Embryonic facial prominence (tissue), 1 donor: ENCODE measurements around the gene SPOPL.
"Not testable (repeated sequence)": the region's sequence is repeated elsewhere in the genome, so short reads cannot be mapped to it uniquely, and the experiment has no call there.

Experiments used
- DNase-seq: peaks from one replicate; pipeline ENCODE4 v3.0.0-alpha.2; 2016; ENCODE audit errors: extremely low spot score

The SPOPL gene

GRCh38 chr2:138523018-138523672 is 21.6 kb downstream of the SPOPL start:
- DNase-seq = not testable (repeated sequence)

DNA sequence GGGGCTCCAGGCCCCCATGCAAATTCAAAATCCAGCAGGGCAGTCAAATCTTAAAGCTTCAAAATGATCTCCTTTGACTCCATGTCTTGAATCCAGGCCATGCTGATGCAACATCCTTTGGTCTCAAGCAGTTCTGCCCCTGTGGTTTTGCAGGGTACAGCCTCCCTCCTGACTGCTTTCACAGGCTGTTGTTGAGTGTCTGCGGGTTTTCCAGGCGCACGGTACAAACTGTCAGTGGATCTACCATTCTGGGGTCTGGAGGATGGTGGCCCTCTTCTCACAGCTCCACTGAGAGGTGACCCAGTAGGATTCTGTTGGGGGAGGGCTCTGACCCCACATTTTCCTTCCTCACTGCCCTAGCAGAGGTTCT is 22.1 kb downstream of the SPOPL start:
- not testable (repeated sequence) for DNase-seq

DNA sequence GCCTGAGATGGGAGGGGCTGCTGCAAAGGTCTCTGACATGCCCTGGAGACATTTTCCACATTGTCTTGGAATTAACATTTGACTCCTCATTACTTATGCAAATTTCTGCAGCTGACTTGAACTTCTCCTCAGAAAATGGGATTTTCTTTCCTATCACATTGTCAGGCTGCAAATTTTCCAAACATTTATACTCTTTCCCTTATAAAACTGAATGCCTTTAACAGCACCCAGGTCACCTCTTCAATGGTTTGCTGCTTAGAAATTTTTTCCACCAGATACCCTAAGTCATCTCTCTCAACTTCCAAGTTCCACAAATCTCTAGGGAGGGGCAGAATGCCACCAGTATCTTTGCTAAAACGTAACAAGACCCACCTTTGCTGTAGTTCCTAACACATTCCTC is 22.8 kb downstream of the SPOPL start:
- DNase-seq = not testable (repeated sequence)

GRCh38 chr2:138531913-138532312 is 30.3 kb downstream of the SPOPL start:
- no peak for DNase-seq

DNA sequence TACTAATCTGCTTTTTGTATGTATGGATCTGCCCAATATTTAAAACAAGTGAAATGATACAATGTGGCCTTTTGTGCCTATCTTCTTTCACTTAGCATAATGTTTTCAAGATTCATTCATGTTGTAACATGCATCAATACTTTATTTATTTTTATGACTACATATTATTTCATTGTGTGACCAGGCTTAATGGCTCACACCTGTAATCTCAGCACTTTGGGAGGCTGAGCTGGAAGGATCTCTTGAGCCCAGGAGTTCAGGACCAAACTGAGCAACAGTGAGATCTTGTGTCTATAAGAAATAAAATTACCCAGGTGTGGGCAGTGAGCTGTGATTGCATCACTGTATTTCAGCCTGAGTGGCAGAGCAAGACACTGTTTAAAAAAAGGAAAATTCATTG is 33.2 kb downstream of the SPOPL start:
- no peak for DNase-seq

DNA sequence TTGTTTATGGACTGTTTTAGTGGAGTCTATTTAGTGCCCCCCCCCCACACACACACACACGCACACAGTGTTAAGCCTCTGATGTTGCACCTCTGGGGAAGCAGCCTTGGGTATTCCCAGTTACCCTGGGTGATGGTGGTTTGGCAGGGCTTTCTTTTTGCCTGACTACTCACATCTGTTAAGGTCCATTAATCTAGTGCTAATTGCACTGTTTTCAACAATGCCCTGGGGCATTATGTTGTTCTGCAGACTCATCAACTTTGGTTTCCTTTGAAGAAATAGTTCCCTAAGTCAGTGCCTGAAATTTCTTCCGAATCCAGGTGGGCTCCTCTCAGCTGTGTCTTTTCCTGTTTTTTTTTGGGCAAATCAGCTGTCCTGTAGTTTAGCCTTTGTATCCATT is 34.7 kb downstream of the SPOPL start:
- DNase-seq = no peak

- no peak for DNase-seq
These were observed 35.2 kb downstream of the SPOPL start for GRCh38 chr2:138536740-138537139.

DNA sequence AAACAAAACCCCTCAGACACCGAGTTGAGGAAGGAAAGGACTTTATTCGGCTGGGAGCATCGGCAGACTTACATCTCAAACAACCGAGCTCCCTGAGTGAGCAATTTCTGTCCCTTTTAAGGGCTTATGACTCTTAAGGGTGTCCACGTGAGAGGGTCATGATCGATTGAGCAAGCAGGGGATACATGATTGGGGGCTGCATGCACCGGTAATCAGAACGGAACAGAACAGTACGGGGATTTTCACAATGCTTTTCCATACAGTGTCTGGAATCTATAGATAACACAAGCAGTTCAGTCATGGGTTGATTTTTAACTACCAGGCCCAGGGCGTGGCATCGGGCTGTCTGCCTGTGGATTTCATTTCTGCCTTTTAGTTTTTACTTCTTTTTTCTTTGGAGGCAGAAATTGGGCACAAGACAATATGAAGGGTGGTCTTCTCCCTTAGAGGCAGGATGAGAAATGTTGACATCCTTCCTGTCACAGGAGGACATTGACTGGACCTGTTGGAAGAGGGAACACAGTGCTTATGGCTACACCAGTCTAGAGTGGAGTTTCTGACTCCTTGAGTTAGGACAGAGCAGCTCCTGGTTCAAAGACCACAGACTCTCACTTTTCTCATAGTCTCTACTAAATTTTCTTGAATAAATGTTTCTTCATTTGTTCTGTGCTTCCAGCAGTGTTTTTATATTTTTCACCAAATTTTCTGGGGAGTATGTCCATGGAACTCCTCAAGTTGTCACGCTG is 35.8 kb downstream of the SPOPL start:
- no peak for DNase-seq

DNA sequence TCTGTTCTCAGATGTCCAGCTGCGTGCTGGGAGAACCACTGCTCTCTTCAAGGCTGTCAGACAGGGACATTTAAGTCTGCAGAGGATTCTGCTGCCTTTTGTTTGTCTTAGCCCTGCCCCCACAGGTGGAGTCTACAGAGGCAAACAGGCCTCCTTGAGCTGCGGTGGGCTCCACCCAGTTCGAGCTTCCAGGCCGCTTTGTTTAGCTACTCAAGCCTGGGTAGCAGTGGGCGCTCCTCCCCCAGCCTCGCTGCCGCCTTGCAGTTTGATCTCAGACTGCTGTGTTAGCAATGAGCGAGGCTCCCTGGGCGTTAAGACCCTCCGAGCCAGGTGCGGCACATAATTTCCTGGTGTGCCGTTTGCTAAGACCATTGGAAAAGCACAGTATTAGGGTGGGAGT is 42.6 kb downstream of the SPOPL start:
- DNase-seq = not testable (repeated sequence)

- no peak for DNase-seq
These were observed 47.2 kb downstream of the SPOPL start for GRCh38 chr2:138548796-138549195.

GRCh38 chr2:138550172-138550571 is 48.6 kb downstream of the SPOPL start:
- no peak for DNase-seq

DNA sequence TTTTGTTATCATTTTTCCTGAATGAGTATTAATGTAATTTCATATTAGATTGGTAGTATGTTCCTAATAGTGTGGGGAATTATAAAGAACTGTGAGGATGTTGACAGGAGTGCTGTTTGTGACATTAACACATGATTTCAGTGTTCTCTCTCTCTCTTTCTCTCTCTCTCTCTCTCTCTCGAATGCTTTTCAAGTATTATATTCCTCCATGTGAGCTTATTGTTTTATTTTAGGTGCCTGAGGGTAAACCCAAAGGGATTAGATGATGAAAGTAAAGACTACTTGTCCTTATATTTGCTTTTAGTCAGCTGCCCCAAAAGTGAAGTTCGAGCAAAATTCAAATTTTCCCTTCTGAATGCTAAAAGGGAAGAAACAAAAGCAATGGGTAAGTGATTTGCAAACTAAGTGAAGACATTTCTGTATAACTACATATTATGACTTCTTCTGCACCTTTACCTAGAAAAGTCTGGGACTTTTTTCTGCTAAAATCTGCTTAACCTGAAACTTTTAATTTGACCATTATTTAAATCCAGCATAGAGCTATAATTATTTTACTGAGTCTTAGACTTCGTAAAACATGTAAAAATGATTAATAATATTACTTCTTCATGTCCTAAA is 49.2 kb downstream of the SPOPL start:
- no peak for DNase-seq

DNA sequence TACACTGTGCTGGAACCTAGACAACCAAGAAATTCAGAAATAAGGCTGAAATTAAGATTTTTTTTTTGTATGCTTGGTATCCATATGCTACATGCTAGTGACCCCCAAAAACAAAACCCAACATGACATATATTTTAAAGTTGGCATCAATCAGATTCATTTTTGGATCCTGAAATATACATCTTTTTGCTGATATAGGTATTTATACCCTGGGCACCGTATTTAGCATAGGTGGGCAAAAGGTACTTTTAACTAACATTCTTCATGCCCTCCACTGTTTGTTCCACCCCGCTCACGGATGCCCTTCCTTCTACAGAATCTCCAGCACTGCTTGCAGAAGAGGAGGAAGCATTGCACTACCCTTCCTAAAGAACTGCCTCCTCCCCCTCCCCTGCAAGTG is 52.6 kb downstream of the SPOPL start:
- DNase-seq = no peak

DNA sequence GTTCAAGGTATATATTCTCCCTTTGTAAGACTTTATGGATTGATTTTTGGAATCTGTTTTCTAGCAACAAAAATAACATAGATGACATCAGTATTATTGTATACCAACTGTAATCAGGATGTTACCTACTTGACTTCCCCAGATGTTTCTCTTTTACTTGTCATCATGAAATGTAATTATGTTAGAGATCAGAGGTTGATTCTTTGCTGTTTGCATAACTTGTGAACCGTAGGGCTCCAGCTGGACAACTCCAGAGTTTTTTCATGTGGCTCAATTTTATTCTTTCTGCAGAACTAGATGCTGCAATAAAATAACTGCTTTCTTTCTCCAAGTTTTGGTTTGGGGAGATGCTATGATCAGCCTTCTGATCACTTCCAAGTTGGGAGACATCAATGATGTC is 58.1 kb downstream of the SPOPL start:
- DNase-seq = no peak

- no peak for DNase-seq
These were observed 63.1 kb downstream of the SPOPL start for GRCh38 chr2:138564586-138565229.

DNA sequence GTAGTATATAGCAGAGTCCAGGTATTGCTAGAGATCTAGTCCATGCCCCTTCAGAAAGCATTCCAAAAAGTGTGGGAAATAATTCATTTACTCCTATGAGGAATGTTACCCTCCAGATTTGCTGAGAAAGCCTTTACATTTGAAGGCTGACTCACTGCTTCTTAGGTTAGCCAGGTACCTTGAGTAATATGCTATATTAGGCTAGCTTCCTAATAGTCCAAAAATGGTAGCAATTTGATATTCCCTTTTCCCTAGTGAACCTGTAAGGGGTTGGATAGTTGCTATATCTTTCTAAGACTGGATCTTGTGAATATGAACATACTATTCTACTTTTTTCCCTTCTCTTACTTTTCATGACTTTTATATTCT is 63.6 kb downstream of the SPOPL start:
- no peak for DNase-seq

- no peak for DNase-seq
These were observed 70.7 kb downstream of the SPOPL start for GRCh38 chr2:138572318-138572717.

GRCh38 chr2:138577066-138577465 is 75.5 kb downstream of the SPOPL start:
- no peak for DNase-seq

GRCh38 chr2:138579556-138579955 is 78.0 kb downstream of the SPOPL start:
- DNase-seq = no peak

GRCh38 chr2:138581909-138582308 is 80.3 kb downstream of the SPOPL start:
- DNase-seq = no peak

DNA sequence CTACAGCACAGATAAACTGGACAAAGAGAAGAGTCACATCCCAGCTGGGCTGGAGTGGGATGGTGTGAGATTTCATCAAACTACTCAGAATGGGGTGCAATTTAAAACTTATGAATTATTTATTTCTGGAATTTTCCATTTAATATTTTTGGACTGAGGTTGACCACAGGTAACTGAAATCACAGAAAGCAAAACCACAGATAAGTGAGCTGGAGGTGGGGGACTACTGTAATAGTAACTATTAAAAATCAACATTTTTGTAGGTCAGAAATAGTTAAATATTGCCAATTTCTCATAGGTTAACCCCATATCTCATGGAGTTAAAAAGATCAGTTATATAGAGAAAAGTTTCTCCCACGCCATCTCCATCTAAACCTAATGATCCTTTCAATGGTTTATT is 88.1 kb downstream of the SPOPL start:
- DNase-seq = no peak

DNA sequence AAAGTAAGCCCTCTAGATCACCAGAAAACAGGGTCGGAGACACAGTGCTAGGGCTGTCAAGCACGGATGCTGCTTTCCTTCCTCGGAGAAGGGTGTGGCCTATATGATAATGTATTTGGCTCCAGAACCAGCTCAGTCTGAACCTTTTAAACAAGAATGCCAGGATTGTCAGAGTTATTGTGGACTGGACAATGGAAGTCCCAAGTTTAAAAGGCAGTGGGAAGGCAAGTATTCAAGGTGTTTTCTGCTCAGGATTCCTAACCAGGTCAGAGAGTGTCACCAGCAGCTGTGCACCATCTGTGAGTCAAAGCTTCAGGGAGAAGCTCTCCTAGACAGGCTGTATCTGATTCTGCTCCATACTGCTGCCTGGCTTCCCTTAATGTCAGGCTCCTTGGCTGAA is 94.8 kb downstream of the SPOPL start:
- no peak for DNase-seq
